Activated T-helper 1 cell treated with Interleukin-2 at 50 U/mL for 16 hours (primary cell): ENCODE data around the gene CABCOCO1.

Experiments used
- DNase-seq: peaks from one replicate; pipeline ENCODE4 v3.0.0-alpha.2; 2020; ENCODE audit warnings: low read depth

Gene CABCOCO1

GRCh38 chr10:61757525-61758397, 95.0 kb downstream of the CABCOCO1 start:
- no peak for DNase-seq

- DNase-seq = no peak
These were observed 95.7 kb downstream of the CABCOCO1 start for GRCh38 chr10:61758433-61758832.

DNA sequence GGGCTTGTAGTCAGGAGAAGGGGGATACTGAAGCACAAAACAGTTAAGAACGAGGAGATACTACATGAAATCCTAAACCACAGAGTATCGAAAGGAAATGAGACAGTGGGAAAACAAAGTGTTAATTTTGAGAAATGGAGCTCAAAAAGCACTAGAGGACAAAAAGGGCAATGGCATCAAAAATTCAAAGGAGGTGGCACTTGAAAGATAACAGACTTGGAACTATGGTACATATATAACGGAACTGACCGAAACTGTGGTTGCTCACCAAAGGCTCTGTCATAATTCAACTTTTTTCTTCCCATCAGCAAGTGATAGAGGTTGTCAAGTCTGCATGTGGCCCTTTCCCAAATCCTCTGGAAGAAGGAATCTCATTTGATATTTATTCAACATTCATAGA, 97.0 kb downstream of the CABCOCO1 start:
- no peak for DNase-seq

GRCh38 chr10:61760943-61761824, 98.5 kb downstream of the CABCOCO1 start:
- no peak for DNase-seq

- no peak for DNase-seq
These were observed 99.1 kb downstream of the CABCOCO1 start for GRCh38 chr10:61761825-61762217.

DNA sequence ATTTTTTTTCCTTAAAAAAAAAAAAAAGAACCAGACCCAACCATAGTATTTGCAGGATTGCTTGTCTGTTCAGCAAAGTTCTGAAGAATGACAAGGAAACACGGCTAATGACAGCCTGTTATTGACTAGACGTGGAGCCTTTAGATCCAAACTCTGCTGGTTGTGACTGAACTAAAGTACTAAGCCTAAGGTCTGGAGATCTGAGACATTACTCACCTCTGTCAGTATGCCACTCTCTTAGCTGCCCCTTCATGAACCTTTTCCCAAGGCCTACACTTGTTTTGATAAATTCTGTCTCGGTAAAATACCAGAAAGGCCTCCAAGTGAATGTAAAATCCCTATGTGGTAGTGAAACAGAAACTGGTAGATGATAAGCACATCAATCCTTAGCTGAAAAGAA, 101.0 kb downstream of the CABCOCO1 start:
- DNase-seq = no peak

GRCh38 chr10:61764486-61764885, 101.8 kb downstream of the CABCOCO1 start:
- DNase-seq = no peak

- no peak for DNase-seq
These were observed 102.7 kb downstream of the CABCOCO1 start for GRCh38 chr10:61765176-61766087.

DNA sequence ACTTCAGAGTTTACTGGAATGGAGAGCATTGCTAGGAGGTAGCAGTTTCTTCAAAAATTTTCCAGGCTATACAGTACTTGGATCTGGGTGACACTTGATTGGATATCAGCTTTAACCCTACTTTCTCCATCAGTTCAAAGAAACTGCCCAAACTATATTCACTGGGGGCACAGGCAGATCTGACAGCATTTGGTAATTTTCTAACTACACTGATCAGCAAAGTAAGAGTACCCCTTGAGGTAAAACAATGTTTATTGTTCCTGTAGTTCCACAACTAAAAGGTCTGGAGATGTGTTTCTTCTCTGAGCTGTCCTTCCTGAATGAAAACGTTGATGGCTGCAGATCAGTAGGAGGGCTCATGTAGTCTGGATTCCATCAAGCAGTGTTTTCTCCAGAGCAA, 104.2 kb downstream of the CABCOCO1 start:
- DNase-seq = no peak

- no peak for DNase-seq
These were observed 111.3 kb downstream of the CABCOCO1 start for GRCh38 chr10:61774031-61774430.

- DNase-seq = no peak
These were observed 112.4 kb downstream of the CABCOCO1 start for GRCh38 chr10:61775111-61775510.

GRCh38 chr10:61776615-61777266, 114.0 kb downstream of the CABCOCO1 start:
- no peak for DNase-seq

- DNase-seq = no peak
These were observed 115.4 kb downstream of the CABCOCO1 start for GRCh38 chr10:61778137-61778536.

DNA sequence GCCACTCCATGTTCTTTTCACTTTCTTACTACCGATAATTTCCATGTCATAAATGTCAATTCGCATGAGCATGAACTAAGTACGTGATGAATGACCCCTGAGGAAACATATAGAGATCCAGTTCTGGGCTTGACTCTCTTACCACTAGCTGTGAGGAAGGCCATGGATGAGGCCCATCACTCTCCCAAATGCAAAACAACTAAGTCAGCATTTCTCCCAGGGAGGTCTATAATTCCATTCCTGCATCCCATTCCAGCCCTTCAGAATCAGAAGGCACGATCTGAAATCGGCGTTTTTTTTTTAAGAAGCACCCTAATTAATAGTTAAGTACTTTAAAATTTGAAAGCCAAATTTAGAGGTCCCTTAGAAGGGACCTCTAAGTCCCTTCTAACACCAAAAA, 116.5 kb downstream of the CABCOCO1 start:
- DNase-seq = no peak

DNA sequence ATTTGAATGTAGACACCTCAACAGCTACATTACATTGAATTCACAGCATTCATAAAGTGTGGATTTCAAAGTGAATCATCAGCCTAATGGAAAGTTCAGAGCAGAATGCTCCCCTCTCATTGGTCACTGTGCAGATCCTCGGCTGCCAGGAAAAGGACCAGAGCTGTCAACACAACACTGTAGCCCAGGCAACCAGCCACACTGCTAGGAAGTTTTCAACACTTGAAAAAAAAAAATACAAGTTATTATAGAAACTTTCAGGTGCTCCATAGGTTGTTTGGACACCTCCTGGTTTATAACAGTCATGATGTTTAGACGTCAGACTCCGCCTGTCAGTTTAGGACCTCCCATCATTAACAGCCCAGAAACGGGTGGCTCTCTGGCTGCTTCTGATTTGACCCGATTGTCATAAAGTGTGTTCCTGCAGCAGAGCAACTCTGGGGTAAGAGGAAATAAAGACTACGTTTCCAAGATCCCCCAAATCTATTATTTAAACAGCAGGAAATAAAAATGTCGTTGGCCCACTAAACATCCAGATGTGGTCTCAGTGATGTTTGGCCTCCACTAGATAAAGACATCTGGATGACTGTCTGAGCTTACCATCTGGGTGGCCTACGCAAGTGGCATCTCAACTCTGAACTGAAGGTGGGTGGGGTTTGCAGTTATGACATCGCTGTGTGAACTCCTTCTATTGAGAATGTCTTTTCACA, 117.4 kb downstream of the CABCOCO1 start:
- DNase-seq = no peak

DNA sequence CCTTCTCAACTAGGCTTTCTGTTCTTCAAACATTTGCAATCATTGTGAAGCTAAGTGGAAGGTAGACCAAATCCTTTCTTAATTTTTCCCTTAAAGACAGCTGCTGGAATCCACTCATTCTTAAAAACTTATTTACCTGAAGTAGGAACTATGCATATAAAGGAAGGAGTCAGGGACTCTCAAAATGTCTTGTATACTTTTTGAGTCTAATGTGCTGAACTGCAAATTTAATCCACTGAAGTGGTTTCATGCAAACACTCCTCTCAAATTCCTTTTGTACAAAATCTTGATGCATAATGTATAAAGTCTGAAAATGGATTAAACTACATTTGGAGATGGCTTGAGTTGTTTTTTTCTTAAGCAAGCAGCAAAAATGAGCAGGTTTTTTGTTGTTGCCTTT, 118.0 kb downstream of the CABCOCO1 start:
- no peak for DNase-seq

DNA sequence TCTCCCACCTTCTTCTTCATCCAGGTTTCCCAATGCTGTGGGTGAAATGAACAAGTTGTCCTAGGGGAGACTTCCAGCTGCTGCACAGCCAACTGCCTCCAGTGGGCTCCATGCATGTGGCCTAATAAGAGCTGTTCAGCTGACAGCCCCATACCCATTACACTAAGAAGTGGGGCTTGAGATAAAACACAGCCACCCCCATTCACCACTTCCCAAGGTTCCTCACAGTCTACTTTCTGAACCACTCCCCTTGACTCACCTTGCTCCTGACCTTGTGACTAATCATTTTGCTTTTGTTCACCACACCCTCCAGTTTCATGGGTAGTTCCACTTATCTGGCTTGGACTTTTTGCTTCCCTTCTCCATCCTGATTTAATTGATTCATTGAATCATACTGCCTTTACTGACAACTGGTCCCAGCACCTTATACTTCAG, 119.3 kb downstream of the CABCOCO1 start:
- DNase-seq = no peak

GRCh38 chr10:61784354-61785133, 121.8 kb downstream of the CABCOCO1 start:
- DNase-seq = no peak

DNA sequence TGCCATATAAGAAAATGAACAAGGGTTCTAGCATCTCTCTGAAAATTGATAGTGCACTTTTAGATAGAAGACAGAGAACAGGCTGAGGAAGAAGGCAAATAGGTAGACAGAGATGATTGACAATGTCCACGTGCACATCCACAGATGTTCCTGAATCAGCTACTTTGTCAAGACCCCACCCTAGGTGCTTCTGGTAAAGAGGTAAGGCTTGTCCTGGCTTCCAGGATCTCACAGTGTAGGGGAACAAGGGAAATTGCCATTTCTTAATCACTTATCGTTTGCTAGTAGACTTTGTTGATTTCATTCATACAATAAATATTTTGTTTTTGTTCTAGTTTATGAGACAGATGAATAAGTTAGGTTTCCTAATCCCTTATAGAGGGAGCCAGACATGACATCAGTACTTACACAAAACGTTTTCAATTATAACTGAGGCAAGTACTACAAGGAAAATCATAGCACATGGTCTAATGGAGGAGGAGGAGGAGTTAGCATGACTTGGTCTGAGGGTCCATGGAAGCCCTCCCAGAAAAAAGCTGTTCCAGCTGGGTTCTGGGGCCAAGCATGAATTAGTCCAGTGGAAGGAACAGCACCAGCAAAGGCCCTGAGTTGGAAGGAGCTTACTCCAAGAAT, 122.9 kb downstream of the CABCOCO1 start:
- DNase-seq = no peak
